Lung (tissue), 12 donors: ENCODE data around the gene KCP. TPM values are rescaled to one million over a fixed set of nuclear protein-coding genes. Genes with fewer than 3 reads are reported as not detected.

ENCODE experiments used
- ATAC-seq: fragments of 200-7000 bp; cut with Tn5 transposase; one replicate; pipeline ENCODE4 v1.9.1; 2020; ENCODE audit warnings: moderate number of reproducible peaks; ENCODE audit not compliant: insufficient read depth, low FRiP score
- DNase-seq, 3 donors: peaks; one replicate each; pipeline ENCODE4 v3.0.0-alpha.2; 2013 to 2017
- H3K27ac ChIP-seq, 2 donors: one replicate each; pipeline ENCODE4 v1.5.1; 2013; ENCODE audit warnings: mild to moderate bottlenecking in 2 of 2, moderate library complexity in 2 of 2, control low read depth in 1 of 2, inconsistent platforms in 1 of 2, low read depth in 1 of 2, low read length in 1 of 2
- H3K27me3 ChIP-seq, 3 donors: one replicate each; pipeline ENCODE4 v1.5.1; 2013; ENCODE audit warnings: low read length in 2 of 3; ENCODE audit not compliant: control insufficient read depth in 3 of 3, insufficient read depth in 3 of 3
- H3K36me3 ChIP-seq, 4 donors: one replicate each; pipeline ENCODE4 v1.5.1; 2013; ENCODE audit warnings: low read length in 4 of 4, mild to moderate bottlenecking in 1 of 4, moderate library complexity in 1 of 4; ENCODE audit not compliant: control insufficient read depth in 4 of 4, insufficient read depth in 4 of 4
- H3K4me1 ChIP-seq, 5 donors: one replicate each; pipeline ENCODE4 v1.5.1; 2013; ENCODE audit warnings: low read length in 5 of 5, mild to moderate bottlenecking in 2 of 5, moderate library complexity in 1 of 5; ENCODE audit not compliant: control insufficient read depth in 5 of 5, insufficient read depth in 5 of 5
- H3K4me3 ChIP-seq: one replicate; pipeline ENCODE4 v1.5.1; 2013; ENCODE audit warnings: mild to moderate bottlenecking, control low read depth, moderate library complexity
- H3K9ac ChIP-seq, 2 donors: one replicate each; pipeline ENCODE4 v1.5.1; 2013; ENCODE audit warnings: low read length in 2 of 2, control low read depth in 1 of 2; ENCODE audit not compliant: insufficient read depth in 1 of 2
- H3K9me3 ChIP-seq, 4 donors: one replicate each; pipeline ENCODE4 v1.5.1; 2013; ENCODE audit warnings: low read length in 3 of 4, mild to moderate bottlenecking in 1 of 4, moderate library complexity in 1 of 4; ENCODE audit not compliant: control insufficient read depth in 4 of 4, insufficient read depth in 3 of 4
- WGBS, 2 donors: extraction: QIAGEN DNeasy Blood & Tissue Kit; methylation state at CpG; one replicate each; pipeline ENCODE4 v1.1.7; 2013; 5-methylcytosine and 5-hydroxymethylcytosine counted together
- polyA plus RNA-seq, 2 donors: library from polyadenylated mRNA; stranded (reverse); fragments of 200-250 nt; gene quantifications; one replicate each; pipeline ENCODE4 v1.2.1, GENCODE V29; 2013
- total RNA-seq, 2 donors: library from RNA; depleted of rRNA in 1 of 2; stranded (reverse); fragments of >200 nt in 1 of 2; gene quantifications; one replicate each; pipeline ENCODE4 v1.2.1, GENCODE V29; 2014 to 2021
- TF ChIP-seq, protein P1 (sequence below): IDR thresholded peaks from 2 replicates; pipeline ENCODE4 v1.5.1; 2012; ENCODE audit warnings: mild to moderate bottlenecking; ENCODE audit errors: control extremely low read depth, extremely low read depth
- donor health status: control.
- donor health status: control.
- donor health status: Bipolar disorder and iron deficiency.
- donor health status: healthy.
- donor health status: DM: yes; HTN: yes; CAD: no.

KCP gene
- total and polyA plus RNA-seq, 4 donors: 0.22 to 3.9 (median 0.56) TPM

DNA sequence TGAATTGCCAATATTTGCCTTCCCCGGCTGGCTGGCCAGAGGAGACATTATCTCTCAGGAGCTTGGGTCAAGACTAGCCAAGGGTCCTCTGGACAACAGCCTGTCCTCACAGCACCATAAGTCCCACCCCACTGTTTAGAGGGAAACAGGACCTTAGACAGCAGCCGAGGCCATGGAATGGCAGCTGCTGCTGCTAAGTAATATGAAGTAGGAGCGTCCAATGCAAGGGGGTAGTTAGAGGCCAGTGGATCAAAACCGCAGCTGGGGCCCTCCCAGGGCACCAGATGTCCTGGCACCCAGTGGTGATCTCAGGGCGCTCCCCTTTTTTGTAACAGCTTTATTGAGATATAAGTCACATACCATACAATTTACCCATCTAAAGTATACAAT is 12.9 kb upstream of the KCP start:
- Histone ChIP-seq H3K36me3 (no peaks in the 10 kb centered on the region), H3K9ac (no peak overlapping the region), H3K4me1 (peaks cover 0 to 5% (median 0%) of the 10 kb centered on the region in 5 donors), H3K27ac (no peak overlapping the region), H3K9me3 (no peaks in the 10 kb centered on the region), H3K27me3 (peaks cover 0 to 10% (median 6%) of the 10 kb centered on the region in 3 donors), H3K4me3 (no peak overlapping the region)
- TF ChIP-seq, protein P1, sequence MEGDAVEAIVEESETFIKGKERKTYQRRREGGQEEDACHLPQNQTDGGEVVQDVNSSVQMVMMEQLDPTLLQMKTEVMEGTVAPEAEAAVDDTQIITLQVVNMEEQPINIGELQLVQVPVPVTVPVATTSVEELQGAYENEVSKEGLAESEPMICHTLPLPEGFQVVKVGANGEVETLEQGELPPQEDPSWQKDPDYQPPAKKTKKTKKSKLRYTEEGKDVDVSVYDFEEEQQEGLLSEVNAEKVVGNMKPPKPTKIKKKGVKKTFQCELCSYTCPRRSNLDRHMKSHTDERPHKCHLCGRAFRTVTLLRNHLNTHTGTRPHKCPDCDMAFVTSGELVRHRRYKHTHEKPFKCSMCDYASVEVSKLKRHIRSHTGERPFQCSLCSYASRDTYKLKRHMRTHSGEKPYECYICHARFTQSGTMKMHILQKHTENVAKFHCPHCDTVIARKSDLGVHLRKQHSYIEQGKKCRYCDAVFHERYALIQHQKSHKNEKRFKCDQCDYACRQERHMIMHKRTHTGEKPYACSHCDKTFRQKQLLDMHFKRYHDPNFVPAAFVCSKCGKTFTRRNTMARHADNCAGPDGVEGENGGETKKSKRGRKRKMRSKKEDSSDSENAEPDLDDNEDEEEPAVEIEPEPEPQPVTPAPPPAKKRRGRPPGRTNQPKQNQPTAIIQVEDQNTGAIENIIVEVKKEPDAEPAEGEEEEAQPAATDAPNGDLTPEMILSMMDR: no peak
- DNase-seq: no peak
- WGBS, 2 donors: 85 to 87% methylated on average over 5 of the region's 5 CpGs
- no peak for ATAC-seq

DNA sequence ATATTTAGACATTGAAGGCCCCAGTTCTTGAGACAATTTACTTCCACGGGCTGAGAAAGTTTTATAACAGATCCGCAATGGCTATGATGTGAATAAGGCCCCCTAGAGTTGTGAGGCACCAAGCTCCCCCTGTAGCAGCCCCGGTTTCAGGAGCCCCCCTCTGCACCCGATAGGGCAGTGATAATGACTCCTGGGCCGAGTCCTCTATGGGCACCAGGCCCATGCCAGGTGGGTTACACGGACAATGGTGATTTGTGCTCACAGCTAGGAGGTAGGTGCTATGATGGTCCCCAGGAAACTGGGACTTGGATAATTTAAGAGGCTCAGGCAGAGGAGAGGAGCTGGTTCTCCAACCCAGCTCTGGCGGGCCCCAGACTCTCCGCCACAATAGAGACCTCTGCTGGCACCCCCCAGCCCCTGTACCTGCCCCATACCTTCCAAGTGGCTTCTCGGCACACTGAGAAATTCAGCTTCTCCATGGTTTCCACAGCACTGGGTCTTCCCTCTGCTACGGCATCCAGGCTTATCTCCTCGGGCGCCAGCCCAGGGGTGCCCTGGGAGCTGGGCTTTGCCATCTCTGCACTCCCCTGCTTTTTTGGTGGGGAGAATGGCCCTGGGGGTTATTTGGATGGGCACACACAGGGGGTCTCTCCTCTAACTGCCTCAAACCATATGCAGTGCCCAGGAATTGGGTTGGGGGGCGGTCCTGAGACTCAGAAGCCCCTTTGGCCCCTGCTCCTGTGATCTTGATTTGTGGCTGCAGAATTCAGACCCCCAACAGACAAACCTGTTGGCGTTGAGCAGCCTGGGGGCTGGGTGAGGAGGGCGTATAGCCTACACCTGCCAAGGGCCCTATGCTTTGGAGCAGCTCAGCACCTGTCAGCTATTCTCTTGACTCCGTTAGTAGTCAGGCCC is 12.2 kb upstream of the KCP start:
- WGBS, 2 donors: 88 to 92% methylated on average over 16 of the region's 16 CpGs
- H3K4me3 ChIP-seq: no peak overlapping the region
- H3K9ac ChIP-seq: no peak overlapping the region
- H3K36me3 ChIP-seq: no peaks in the 10 kb centered on the region
- peaks cover 0 to 11% (median 6%) of the 10 kb centered on the region in 3 donors for H3K27me3 ChIP-seq
- ATAC-seq (no peak), DNase-seq (no peak)
- H3K4me1 ChIP-seq: peaks cover 0 to 5% (median 0%) of the 10 kb centered on the region in 5 donors
- H3K9me3 ChIP-seq: no peaks in the 10 kb centered on the region
- TF ChIP-seq, protein P1: no peak
- no peak overlapping the region for H3K27ac ChIP-seq

DNA sequence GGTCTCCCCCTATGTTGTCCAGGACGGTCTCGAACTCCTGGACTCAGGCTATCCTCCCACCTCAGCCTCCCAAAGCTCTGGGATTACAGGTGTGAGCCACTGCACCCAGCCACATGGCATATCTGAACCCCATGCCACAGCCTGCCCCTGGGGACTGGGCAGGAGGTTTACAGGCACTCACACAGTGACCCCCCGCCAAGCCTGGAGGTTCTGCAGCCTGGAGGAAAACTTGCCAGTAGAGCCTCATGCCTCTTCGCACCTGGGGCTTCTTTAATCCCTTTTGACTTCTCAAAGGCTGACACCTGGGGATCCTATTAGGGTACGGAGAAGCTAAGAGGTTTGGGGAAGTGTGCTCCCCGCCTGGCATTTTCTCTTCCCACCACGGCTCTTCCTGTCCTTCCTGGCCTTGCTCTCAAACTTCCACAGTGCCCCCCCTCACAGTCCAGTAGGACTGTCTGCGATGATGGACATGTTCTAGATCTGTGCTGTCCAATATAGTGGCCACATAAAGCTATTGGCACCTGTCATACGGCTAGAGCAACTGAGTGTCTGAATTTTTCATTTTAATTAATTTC is 11.4 kb upstream of the KCP start:
- H3K9ac ChIP-seq: no peak overlapping the region
- DNase-seq: no peak
- TF ChIP-seq, protein P1: no peak

More for the DNA sequence above, 11.4 kb upstream of the KCP start:
- H3K4me3 ChIP-seq: no peak overlapping the region
- whole genome bisulfite sequencing, 2 donors: 66 to 70% methylated on average over 9 of the region's 9 CpGs
- H3K27ac ChIP-seq: no peak overlapping the region
- ATAC-seq: no peak
- peaks cover 0 to 15% (median 8%) of the 10 kb centered on the region in 3 donors for H3K27me3 ChIP-seq
- no peaks in the 10 kb centered on the region for H3K36me3 ChIP-seq
- H3K9me3 ChIP-seq: peaks cover 0 to 3% (median 0%) of the 10 kb centered on the region in 4 donors
- H3K4me1 ChIP-seq: peaks cover 0 to 5% (median 0%) of the 10 kb centered on the region in 5 donors
